GM20000 (cell line): Measurements from ENCODE around the gene EIF3M.
"Not testable (repeated sequence)": the region's sequence is repeated elsewhere in the genome, so short reads cannot be mapped to it uniquely, and the experiment has no call there.

Experiments
- DNase-seq: peaks from one replicate; pipeline ENCODE4 v3.0.0; 2012; ENCODE audit warnings: low spot score
- CTCF ChIP-seq: IDR thresholded peaks from 2 replicates; pipeline ENCODE4 v1.5.1; 2012; ENCODE audit warnings: mild to moderate bottlenecking, control low read depth; ENCODE audit errors: extremely low read depth, missing control alignments

Gene EIF3M

GRCh38 chr11:32597921-32598320 is 14.3 kb downstream of the EIF3M start:
- no peak for DNase-seq
- no peak for TF ChIP-seq CTCF

- no peak for TF ChIP-seq CTCF
Observed at GRCh38 chr11:32602657-32603415, 19.2 kb downstream of the EIF3M start.

GRCh38 chr11:32606220-32606619 is 22.6 kb downstream of the EIF3M start:
- DNase-seq = no peak
- TF ChIP-seq CTCF = no peak

More at GRCh38 chr11:32602657-32603415, 19.2 kb downstream of the EIF3M start:
- no peak for DNase-seq

GRCh38 chr11:32608826-32609225 is 25.2 kb downstream of the EIF3M start:
- DNase-seq = not testable (repeated sequence)

GRCh38 chr11:32610797-32611352 is 27.2 kb downstream of the EIF3M start:
- no peak for DNase-seq
- no peak for TF ChIP-seq CTCF

GRCh38 chr11:32613500-32614151 is 30.0 kb downstream of the EIF3M start:
- no peak for DNase-seq
- no peak for TF ChIP-seq CTCF

GRCh38 chr11:32615422-32615821 is 31.8 kb downstream of the EIF3M start:
- DNase-seq = peak; percentile 13

More at GRCh38 chr11:32615422-32615821, 31.8 kb downstream of the EIF3M start:
- TF ChIP-seq CTCF = peak; percentile 9
